GM19025 (cell line): ENCODE measurements around the gene FXR2.
A peak's percentile ranks its signal among the peaks of the same experiment; 100 is the strongest.
"Not testable (repeated sequence)": the region's sequence is repeated elsewhere in the genome, so short reads cannot be mapped to it uniquely, and the experiment has no call there.

ENCODE experiments used
- ATAC-seq: cut with Tn5 transposase; IDR thresholded peaks from one replicate; pipeline ENCODE4 v1.9.1; 2021; ENCODE audit warnings: mild to moderate bottlenecking, low read depth, moderate library complexity; ENCODE audit not compliant: unreplicated experiment

Gene FXR2

GRCh38 chr17:7629939-7630571, 15.4 kb upstream of the FXR2 start, which contains the start of gene SHBG:
Gene SHBG, plus strand, starts transcription at chr17:7630135. Its CDS starts 38 bp downstream, at chr17:7630173.
- ATAC-seq: no peak

- peak; percentile 85 for ATAC-seq
These were observed 12.8 kb upstream of the FXR2 start, which contains the start of gene SAT2 for GRCh38 chr17:7627250-7628121. Gene SAT2, minus strand, starts transcription at chr17:7627821. Its CDS starts 186 bp downstream, at chr17:7627635.

- no peak for ATAC-seq
These were observed 12.2 kb upstream of the FXR2 start for GRCh38 chr17:7626956-7627249.

GRCh38 chr17:7626307-7626706, 11.6 kb upstream of the FXR2 start:
- no peak for ATAC-seq

- ATAC-seq: not testable (repeated sequence)
These were observed 11.1 kb upstream of the FXR2 start for GRCh38 chr17:7625749-7626148.

GRCh38 chr17:7623661-7624060, 9.0 kb upstream of the FXR2 start:
- no peak for ATAC-seq

- ATAC-seq: no peak
These were observed 6.1 kb upstream of the FXR2 start for GRCh38 chr17:7620835-7621234.

- no peak for ATAC-seq
These were observed 3.9 kb upstream of the FXR2 start for GRCh38 chr17:7618608-7619007.

- ATAC-seq: no peak
These were observed 609 bp upstream of the FXR2 start for GRCh38 chr17:7615265-7615747.

GRCh38 chr17:7613769-7614424, 800 bp downstream of the FXR2 start:
- ATAC-seq: no peak

GRCh38 chr17:7612294-7612640, 2.4 kb downstream of the FXR2 start:
- no peak for ATAC-seq

- ATAC-seq: no peak
These were observed 2.9 kb downstream of the FXR2 start for GRCh38 chr17:7611635-7612293.

GRCh38 chr17:7610641-7611040, 4.1 kb downstream of the FXR2 start:
- no peak for ATAC-seq

- no peak for ATAC-seq
These were observed 8.4 kb downstream of the FXR2 start for GRCh38 chr17:7606280-7606679.

- ATAC-seq: not testable (repeated sequence)
These were observed 17.1 kb downstream of the FXR2 start for GRCh38 chr17:7597561-7597960.

- ATAC-seq: no peak
These were observed 21.4 kb downstream of the FXR2 start for GRCh38 chr17:7593296-7593695.

- ATAC-seq: no peak
These were observed 22.2 kb downstream of the FXR2 start for GRCh38 chr17:7592422-7593021.

GRCh38 chr17:7591596-7591995, 23.1 kb downstream of the FXR2 start:
- ATAC-seq: no peak

GRCh38 chr17:7590743-7591142, 24.0 kb downstream of the FXR2 start:
- ATAC-seq: no peak

- no peak for ATAC-seq
These were observed 24.6 kb downstream of the FXR2 start, which contains the start of gene SOX15 for GRCh38 chr17:7589891-7590691. Gene SOX15, minus strand, starts transcription at chr17:7590094. Its CDS starts 418 bp downstream, at chr17:7589676.
